Cardiac septum (tissue), 1 donor: ENCODE data around the gene ST6GALNAC1. TPM values are rescaled to one million over a fixed set of nuclear protein-coding genes. Genes with fewer than 3 reads are reported as not detected.

Source experiments
- DNase-seq: peaks from one replicate; pipeline ENCODE4 v3.0.0-alpha.2; 2020; ENCODE audit warnings: low spot score
- intact Hi-C: fragments of 100-400 bp; cut with DNase I; formaldehyde crosslinking; loops from one replicate; pipeline ENCODE4 v1.14.0; 2022
- long read RNA-seq: library from polyadenylated mRNA; unstranded; transcript quantifications from one replicate; pipeline ENCODE4 v2.0.0, GENCODE V29; 2021
- total RNA-seq: library from RNA; stranded (reverse); fragmentation: NEBNext Ultra II Directional; extraction: Animal tissue kit (Norgen Biotek cat#: 25700); gene quantifications from one replicate; pipeline ENCODE4 v1.2.1, GENCODE V29; 2021
- donor health status: DM: no; HTN: no; CAD: no.

Gene ST6GALNAC1
- 1.9 TPM for total RNA-seq
- long read RNA-seq, partial matches to known transcripts = 1 of 2 reads
- long read RNA-seq, other reads (novel, unspliced or antisense) = 1 of 2 reads

- DNase-seq = no peak
- intact Hi-C loops = no loop called here
These were observed at the start of gene ST6GALNAC1 for GRCh38 chr17:76643553-76644148. Gene ST6GALNAC1, minus strand, starts transcription at chr17:76643757. Its CDS starts 119 bp downstream, at chr17:76643638.

- intact Hi-C loops = no loop called here
- DNase-seq = no peak
These were observed 48.0 kb upstream of the ST6GALNAC1 start for GRCh38 chr17:76691379-76692191.

GRCh38 chr17:76690596-76691280, 47.2 kb upstream of the ST6GALNAC1 start:
- no peak for DNase-seq
- intact Hi-C loops = no loop called here

GRCh38 chr17:76689859-76690258, 46.3 kb upstream of the ST6GALNAC1 start:
- intact Hi-C loops = loop anchor here (2.0 kb wide), 1 partner anchor 19 kb away; no protein-coding TSS in a partner anchor
- no peak for DNase-seq

- intact Hi-C loops = loop anchor here (1.0 to 2.0 kb wide), 2 partner anchors 12 to 21 kb away; no protein-coding TSS in a partner anchor
- peak; percentile 77 for DNase-seq
These were observed 44.6 kb upstream of the ST6GALNAC1 start for GRCh38 chr17:76688165-76688622.

DNA sequence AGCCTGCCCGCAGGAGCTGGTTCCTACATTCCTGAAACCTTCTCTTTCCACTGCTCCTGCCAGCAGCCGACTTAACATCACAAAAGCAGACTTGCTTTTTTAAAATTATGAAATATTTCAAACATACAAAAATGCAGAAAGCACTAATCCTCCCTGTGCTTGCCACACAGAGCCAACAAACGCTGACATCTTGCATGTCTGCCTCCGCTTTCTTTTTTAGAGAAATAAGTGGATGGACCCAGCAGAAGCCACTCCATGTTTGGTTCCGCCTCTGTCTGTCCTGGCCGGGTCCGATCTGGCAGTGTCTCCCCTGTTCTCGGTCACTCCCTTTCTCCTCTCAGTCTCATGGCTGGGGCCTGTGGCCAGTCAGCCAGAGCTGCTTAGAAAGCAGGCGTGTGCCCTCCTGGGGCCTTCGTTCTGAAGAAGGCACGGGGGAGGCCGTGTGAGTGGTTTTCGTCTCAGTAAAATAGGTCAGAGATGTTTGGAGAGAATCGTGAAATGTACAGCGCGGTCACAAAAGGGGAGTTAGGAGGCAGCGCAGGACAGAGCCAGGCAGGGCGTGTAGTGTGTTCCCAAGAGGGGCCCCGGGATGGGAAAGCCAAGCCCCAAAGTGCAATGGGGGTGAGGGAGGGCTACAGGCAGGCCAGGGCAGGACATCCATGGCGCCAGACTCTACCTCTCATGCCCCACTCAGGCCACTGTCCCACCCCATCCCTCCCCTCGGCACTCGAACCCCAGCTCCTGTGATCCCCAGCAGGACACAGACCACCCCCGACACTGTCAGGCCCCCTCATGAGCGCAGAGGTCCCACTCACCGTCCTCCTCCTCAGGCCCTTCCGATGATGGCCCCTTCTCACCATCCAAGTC, 44.0 kb upstream of the ST6GALNAC1 start:
- intact Hi-C loops = loop anchor here (1.0 to 2.0 kb wide), 2 partner anchors 13 to 21 kb away; no protein-coding TSS in a partner anchor
- DNase-seq = peak; percentile 81

DNA sequence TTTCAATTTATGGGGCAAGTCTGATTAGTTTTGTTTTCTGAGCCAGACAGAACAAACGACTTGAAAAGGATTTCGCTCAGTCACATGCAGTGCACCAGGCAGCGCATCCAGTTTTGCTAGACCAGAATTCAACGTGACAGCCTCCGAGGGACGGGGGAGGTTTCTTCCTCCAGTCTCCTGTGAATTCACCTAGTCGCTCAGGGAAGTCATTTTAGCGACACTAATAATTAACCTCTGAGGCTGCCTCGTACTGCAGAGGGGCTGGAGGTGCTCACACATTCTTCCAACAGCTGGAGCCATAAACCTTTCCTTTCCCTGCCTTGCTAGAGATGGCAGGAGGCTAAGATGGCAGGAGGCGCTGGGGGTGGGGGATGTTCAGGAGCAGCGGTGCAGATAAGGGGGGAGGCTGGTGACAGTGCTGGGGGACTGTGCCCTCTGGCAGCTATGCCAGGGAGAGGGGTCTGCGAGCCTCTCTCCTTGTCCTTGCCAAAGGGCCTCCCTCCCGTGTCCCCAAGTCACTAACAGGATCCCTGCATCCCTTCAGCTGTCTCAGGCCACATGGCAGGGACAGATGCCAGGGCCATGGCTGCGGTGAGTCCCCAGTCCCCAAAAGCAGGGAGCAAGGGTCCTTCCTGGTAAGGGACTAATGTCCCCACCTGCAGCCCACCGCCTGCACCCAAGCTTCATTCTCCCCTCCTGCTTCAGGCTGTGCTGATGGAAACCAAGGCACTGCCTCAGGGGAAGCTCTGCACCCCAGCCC, 43.2 kb upstream of the ST6GALNAC1 start:
- peak; percentile 58 for DNase-seq
- intact Hi-C loops = no loop called here

- intact Hi-C loops = no loop called here
- peak; percentile 82 for DNase-seq
These were observed 42.3 kb upstream of the ST6GALNAC1 start for GRCh38 chr17:76685846-76686245.

- intact Hi-C loops = no loop called here
- peak; percentile 60 for DNase-seq
These were observed 41.8 kb upstream of the ST6GALNAC1 start for GRCh38 chr17:76685366-76685765.

DNA sequence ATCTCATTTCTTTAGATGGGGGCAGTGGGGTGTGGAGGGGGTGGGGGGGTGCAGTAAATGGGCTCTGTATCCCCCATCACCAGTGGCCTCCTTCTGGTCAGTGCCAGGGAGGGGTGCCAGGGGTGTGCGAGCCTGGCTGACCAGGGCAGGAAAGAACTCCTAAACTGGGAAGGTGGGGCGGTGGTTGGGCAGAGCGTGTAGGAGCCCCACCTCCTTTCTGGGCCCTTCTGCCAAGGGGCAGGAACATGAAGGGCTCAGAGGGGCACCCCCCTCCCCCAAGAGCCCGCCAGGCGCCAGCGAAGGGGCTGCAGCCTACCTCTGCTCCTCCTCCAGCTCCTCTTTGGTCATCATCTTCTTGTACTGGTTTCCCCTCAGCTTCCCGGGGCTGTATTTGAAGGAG, 41.2 kb upstream of the ST6GALNAC1 start:
- DNase-seq = peak; percentile 74
- intact Hi-C loops = loop anchor here (5.0 kb wide), 1 partner anchor 33 kb away; no protein-coding TSS in a partner anchor

DNA sequence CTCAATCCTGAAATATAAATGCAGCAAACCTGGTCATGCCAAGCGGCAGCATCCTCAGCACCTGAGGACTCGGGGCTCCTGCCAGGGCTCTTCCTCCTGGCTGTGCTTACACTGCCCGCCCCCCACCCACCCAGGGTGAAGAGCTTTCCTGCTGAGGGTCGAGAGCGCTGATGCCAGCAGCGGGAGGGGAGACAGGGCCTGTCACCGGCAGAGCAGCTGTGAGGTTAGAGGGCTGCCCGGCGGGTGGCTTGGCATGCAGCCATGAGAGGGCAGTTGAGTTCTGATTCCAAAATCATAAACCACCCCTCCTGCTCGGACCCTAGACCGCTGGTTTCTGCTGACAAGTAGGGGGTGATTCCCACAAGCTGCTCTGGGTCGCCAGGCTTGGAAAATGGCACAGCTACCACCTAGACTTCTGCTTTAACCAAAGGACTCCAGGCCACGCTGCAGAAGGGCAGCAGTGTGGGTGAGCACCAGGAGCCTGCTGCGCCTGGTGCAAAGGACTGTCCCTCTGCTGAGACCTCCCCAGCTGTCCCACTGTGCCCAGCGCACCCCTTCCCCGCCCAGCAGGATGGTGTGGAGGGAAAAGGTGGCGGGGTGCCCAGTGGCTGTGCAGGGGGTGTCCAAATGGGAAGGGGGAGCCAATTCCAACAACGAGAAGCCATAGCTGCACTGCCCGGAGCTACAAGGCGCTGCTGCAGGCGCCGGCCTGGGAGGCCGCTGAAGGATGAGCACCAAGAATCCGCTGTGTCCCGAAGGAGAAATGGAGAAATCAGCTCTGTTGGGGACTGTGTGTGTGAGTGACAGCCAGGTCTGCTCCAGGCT, 40.6 kb upstream of the ST6GALNAC1 start:
- intact Hi-C loops = loop anchor here (5.0 kb wide), 1 partner anchor 33 kb away; no protein-coding TSS in a partner anchor
- DNase-seq = peak; percentile 74

DNA sequence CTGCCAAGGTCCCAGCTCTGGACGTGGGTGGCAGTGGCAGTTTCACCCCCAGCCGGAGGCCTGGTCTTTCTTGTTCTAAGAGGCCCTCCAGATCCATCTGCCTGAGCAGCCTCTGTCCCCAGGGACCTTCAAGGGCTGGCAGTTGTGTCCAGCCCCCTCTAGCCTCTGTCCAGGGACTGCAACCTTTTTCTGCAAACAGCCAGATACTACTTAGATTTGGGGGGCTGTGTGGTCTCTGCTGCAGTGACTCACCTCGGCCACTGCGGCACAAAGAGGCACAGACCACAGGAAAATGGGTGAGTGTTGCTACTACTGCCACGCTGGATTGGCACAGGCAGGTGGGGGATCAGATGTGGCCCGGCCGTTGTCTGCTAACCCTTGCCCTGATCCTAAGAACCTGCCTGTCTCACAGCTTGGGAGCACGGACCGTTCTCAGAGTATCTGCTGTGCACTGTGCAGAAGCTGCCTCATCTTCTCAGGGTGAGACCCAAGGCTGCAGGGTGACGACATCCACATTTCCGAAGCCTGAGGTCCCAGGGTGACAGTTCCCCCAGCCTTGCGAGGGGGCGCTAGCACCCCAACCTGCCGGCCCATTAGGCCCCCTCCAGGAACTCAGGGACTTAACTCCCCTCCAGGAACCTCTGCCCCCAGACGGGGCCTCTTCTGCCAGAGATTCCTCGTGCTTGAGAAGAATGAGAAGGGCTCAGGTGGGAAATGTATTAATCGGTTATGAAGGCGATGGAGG, 39.6 kb upstream of the ST6GALNAC1 start:
- peak; percentile 72 for DNase-seq
- intact Hi-C loops = loop anchor here (5.0 kb wide), 1 partner anchor 34 kb away; no protein-coding TSS in a partner anchor

GRCh38 chr17:76682296-76682695, 38.7 kb upstream of the ST6GALNAC1 start:
- intact Hi-C loops = loop anchor here (5.0 kb wide), 1 partner anchor 35 kb away; no protein-coding TSS in a partner anchor
- DNase-seq = peak; percentile 82

DNA sequence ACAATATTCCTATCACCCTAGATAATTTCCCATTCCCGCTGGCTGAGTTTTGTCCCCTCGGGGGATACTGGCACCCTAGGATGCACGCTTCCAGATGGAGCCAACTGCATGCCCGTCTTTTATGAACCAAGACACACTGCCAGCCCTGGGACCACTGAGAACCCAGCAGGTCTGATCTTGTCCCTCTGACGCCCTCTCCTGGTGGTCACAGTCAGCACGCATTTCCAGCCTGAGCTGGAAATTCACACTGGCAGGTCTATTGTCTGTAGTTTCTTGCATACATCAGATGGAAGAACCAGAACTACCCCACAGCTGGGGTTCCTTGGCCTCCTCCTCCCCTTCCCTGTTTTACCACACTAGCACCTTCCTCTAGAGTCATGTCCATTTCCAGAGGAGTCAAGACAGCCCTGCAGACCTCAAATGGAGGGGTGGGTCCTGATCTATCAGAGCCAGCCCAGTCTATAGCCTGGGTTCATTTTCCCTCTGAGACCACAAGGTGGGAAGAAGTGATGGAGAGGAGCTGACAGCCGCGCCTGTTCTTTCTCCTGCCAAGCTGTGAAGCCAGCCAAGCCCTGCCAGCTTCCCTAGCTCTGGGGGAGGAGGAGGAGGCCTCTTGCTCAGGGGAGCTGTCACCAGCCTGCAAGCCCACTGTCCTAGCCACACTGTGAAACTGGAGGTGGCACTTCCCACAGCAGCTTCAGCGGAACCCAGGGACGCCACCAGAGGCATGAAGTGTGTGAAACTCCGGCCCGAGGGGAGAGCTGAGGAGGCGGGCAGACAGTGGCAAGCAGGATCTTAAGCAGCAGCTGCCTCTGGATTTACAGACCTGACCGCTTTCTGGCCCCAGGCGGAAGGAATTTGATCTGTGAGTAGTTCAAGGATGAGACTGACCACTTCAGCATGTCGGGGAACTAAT, 37.9 kb upstream of the ST6GALNAC1 start:
- DNase-seq = peak; percentile 87

DNA sequence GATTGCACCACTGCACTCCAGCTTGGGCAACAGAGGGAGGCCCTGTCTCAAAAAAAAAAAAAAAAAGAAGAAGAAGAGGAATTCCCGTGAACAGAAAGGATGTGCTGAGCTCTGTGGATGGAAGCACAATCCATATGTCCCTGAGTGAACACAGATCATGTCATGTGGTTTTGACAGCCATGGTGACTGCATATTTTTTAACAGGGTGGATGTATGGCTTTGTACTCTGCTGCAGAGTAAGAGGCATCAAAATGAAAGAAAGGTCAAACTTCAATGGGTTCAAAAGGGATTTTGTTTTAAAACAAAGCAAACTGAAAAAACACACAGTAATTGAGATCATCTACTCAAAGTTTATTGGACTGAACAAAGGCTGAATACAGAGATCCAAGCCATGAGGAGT, 35.7 kb upstream of the ST6GALNAC1 start:
- intact Hi-C loops = loop anchor here (10.0 kb wide), 1 partner anchor 54 kb away; no protein-coding TSS in a partner anchor
- DNase-seq = no peak

More for the DNA sequence above, 37.9 kb upstream of the ST6GALNAC1 start:
- intact Hi-C loops = loop anchor here (5.0 kb wide), 1 partner anchor 36 kb away; no protein-coding TSS in a partner anchor
